ENCODE results near the gene HSPA4.

Gene HSPA4

DNA sequence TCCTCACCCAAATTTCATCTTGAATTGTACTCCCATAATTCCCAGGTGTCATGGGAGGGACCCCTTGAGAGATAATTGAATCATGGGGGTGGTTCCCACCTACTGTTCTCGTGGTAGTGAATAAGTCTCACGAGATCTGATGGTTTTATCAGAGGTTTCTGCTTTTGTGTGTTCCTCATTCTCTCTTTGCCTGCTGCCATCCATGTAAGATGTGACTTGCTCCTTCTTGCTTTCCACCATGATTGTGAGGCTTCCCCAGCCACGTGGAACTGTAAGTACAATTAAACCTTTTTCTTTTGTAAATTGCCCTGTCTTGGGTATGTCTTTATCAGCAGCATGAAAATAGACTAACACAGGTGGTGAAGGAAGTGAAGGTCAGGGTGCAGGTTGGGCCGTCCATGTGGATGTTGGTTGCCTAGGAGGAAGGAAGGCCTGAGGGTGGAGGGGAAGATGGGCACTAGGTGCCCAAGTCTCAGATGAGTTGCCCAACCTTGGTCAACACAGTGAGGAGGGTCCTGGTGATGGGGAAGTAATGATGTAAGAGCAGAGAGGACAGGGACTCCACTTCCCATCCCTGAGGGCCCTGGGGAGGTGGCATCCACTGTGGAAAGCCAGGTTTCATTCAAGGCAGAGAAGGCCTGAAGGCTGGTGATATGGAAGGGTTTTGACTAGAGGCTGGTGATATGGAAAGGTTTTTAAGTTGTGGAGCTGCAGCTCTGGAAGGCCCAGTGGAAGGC lies 92.6 kb downstream of the HSPA4 start:
- DNase-seq = no peak
- TF ChIP-seq, protein P1, sequence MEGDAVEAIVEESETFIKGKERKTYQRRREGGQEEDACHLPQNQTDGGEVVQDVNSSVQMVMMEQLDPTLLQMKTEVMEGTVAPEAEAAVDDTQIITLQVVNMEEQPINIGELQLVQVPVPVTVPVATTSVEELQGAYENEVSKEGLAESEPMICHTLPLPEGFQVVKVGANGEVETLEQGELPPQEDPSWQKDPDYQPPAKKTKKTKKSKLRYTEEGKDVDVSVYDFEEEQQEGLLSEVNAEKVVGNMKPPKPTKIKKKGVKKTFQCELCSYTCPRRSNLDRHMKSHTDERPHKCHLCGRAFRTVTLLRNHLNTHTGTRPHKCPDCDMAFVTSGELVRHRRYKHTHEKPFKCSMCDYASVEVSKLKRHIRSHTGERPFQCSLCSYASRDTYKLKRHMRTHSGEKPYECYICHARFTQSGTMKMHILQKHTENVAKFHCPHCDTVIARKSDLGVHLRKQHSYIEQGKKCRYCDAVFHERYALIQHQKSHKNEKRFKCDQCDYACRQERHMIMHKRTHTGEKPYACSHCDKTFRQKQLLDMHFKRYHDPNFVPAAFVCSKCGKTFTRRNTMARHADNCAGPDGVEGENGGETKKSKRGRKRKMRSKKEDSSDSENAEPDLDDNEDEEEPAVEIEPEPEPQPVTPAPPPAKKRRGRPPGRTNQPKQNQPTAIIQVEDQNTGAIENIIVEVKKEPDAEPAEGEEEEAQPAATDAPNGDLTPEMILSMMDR (IDR thresholded peaks at IDR 0.05; ENCODE audit: low read depth, low read length) = no peak
- H3K27me3 ChIP-seq (ENCODE audit: insufficient read depth, low read depth, severe bottlenecking) = no peaks in the 10 kb centered on the region

DNA sequence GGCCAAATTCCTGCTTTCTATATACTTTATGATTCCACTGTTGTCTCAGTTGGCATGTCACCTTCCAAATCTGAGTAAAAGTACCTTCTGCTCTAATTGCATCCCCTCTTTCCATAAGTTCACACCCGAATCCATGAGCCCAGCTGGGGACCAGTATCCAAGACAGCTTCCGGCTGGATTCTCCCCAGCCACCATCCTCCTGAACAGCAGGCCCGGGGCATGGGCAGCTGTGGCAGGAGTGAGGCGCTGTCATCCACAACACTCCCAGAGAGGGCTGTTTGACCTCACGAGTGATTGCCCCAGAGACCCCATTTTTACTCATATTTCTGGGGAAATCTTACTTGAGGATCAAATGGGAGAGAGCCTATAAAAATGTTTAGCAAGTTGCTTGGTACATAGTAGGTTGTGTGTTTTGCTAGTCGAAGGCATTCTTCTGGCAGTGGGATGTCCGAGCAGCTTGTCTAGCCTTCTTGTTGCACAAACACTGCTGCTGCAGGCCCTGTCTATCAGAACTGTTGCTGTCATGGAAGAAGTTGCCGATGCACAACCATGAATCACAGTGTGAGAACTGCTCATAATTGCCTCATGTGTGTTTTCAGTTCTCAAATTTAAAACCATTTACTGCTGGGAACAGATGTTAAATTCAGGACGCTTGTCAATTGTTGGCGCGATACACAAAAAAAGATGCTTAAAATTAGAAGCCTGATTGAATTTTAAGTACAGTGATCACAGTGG lies 93.8 kb downstream of the HSPA4 start:
- no peaks in the 10 kb centered on the region for H3K27me3 ChIP-seq (ENCODE audit: insufficient read depth, low read depth, severe bottlenecking)
- TF ChIP-seq, protein P1 (IDR thresholded peaks at IDR 0.05; ENCODE audit: low read depth, low read length) = no peak
- DNase-seq = no peak
- H3K36me3 ChIP-seq = no peaks in the 10 kb centered on the region
- H3K9me3 ChIP-seq (ENCODE audit: severe bottlenecking) = no peaks in the 10 kb centered on the region
- H3K27ac ChIP-seq = no peak overlapping the region
- no peak overlapping the region for H3K4me3 ChIP-seq (ENCODE audit: low read depth, low read length)

More for the DNA sequence above, 92.6 kb downstream of the HSPA4 start:
- H3K4me3 ChIP-seq (ENCODE audit: low read depth, low read length) = no peak overlapping the region
- H3K9me3 ChIP-seq (ENCODE audit: severe bottlenecking) = no peaks in the 10 kb centered on the region
- no peak overlapping the region for H3K27ac ChIP-seq
- no peaks in the 10 kb centered on the region for H3K36me3 ChIP-seq

DNA sequence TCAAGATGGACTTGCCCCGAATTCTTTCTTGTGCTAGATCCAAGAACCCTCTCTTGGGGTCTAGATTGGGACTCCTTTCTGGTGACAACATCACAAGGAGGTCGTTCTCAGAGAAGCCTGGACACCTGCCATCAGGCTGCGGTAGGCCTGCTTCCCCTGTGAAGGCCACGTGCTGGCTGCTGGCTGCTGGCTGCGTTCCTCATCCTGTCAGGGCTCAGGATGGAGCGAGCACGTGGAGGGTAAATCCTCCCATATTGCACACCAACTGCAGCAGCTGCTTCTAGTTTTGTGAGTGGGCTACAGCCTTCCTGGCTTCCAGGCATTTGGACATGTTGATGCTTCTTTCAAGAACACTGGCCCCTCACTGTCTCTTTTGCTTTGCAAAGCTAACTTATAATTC lies 95.6 kb downstream of the HSPA4 start:
- Histone ChIP-seq H3K9me3 (ENCODE audit: severe bottlenecking) (no peaks in the 10 kb centered on the region), H3K27ac (no peak overlapping the region), H3K4me3 (ENCODE audit: low read depth, low read length) (no peak overlapping the region), H3K27me3 (ENCODE audit: insufficient read depth, low read depth, severe bottlenecking) (no peaks in the 10 kb centered on the region), H3K36me3 (no peaks in the 10 kb centered on the region)
- TF ChIP-seq, protein P1 (IDR thresholded peaks at IDR 0.05; ENCODE audit: low read depth, low read length) = no peak
- DNase-seq = peak; percentile 32

DNA sequence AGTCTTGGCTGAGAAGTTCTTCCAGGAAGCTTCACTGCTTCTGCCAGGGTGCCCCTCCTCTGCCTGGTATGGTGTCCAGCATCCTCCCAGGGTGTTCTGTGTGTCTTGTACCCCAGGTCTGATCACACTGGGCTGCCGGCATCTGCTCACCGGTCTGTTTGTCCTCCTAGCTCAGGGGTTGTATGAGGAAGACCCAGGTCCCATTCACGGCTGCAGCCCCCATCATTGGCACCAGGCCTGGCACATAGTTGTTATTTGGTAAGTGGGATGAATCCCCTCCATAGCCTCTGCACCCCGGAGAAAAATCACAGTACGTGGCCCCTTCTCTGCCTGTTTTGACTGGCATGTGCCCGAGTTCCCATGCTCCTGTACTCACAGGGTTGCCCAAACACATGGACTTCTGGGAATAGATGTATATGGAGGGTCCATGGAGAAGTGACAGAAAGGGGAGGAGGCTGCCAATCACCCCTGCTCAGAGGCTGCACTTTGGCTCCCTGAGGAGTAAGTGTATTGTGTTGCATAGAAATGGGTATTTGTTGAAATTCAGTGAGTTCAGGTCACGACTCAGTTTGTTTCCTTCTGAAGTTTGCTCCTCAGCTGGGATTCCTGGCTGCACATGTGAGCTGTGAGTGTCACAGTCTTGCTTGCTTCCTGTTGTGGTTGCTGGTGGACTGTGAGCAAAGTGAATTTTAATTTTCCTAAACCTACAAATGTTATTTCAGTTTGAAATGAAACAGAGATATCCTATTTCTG lies 96.2 kb downstream of the HSPA4 start:
- Histone ChIP-seq H3K27me3 (ENCODE audit: insufficient read depth, low read depth, severe bottlenecking) (no peaks in the 10 kb centered on the region), H3K4me3 (ENCODE audit: low read depth, low read length) (no peak overlapping the region), H3K27ac (no peak overlapping the region), H3K9me3 (ENCODE audit: severe bottlenecking) (no peaks in the 10 kb centered on the region), H3K36me3 (no peaks in the 10 kb centered on the region)
- DNase-seq = no peak
- TF ChIP-seq, protein P1 (IDR thresholded peaks at IDR 0.05; ENCODE audit: low read depth, low read length) = no peak

DNA sequence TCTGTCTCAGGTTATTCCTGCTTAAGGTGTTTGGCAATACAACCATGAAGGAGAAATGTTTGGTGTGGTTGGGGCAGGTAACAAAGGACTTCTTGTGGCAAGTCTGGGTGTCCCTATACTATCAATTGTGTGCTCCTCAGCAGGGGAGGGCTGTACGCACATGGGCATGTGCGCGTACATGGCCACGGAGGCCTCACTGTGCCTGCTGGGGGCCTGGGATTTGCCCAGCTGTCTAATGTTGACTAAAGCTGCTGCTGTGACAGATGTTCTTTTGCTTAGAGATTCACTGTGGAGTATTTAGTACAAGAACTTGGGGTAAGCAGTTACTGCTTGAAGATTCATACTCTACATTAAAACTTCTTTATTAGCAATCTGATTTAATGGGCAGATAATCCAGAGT lies 97.5 kb downstream of the HSPA4 start:
- Histone ChIP-seq H3K36me3 (no peaks in the 10 kb centered on the region), H3K27me3 (ENCODE audit: insufficient read depth, low read depth, severe bottlenecking) (no peaks in the 10 kb centered on the region), H3K27ac (peak overlapping the region; percentile 66), H3K4me3 (ENCODE audit: low read depth, low read length) (no peak overlapping the region), H3K9me3 (ENCODE audit: severe bottlenecking) (no peaks in the 10 kb centered on the region)
- peak; percentile 57 for DNase-seq
- TF ChIP-seq, protein P1 (IDR thresholded peaks at IDR 0.05; ENCODE audit: low read depth, low read length) = no peak

Data from WERI-Rb-1 (cell line).